Measurements from ENCODE around the gene USP3. TPM values are rescaled to one million over a fixed set of nuclear protein-coding genes. Genes with fewer than 3 reads are reported as not detected.
A peak's percentile ranks its signal among the peaks of the same experiment; 100 is the strongest.

Gene USP3
- total and polyA plus RNA-seq, 2 experiments from 2014 or later, result 15.4 to 21.0 TPM

GRCh38 chr15:63582718-63583426, 78.5 kb downstream of the USP3 start:
- in situ Hi-C loops (cut with MboI), result no loop called here

GRCh38 chr15:63586790-63587189, 82.4 kb downstream of the USP3 start:
- in situ Hi-C loops (cut with MboI), result no loop called here
- H3K9ac ChIP-seq, result no peak overlapping the region
- H3K4me2 ChIP-seq (ENCODE audit: unreplicated experiment), result no peak overlapping the region
- H3K27ac ChIP-seq, result no peak overlapping the region
- TF ChIP-seq EZH2phosphoT487 (IDR thresholded peaks at IDR 0.05; ENCODE audit: insufficient read depth, low read depth) (no peak), EZH2 (IDR thresholded peaks at IDR 0.05; ENCODE audit: insufficient read depth, poor library complexity, severe bottlenecking) (no peak)
- no peaks in the 10 kb centered on the region for H3K79me2 ChIP-seq (ENCODE audit: insufficient read depth)
- H3K9me3 ChIP-seq (ENCODE audit: low read depth), result no peaks in the 10 kb centered on the region
- H4K20me1 ChIP-seq (ENCODE audit: insufficient read depth), result no peaks in the 10 kb centered on the region
- peaks cover 19% of the 10 kb centered on the region for H3K4me1 ChIP-seq (ENCODE audit: insufficient read depth)
- H3K4me3 ChIP-seq, result no peak overlapping the region
- WGBS, 2 experiments (ENCODE audit: low coverage in 1 of 2, low lambda C conversion rate in 2 of 2, missing lambda C conversion rate in 2 of 2), result 99 to 100% methylated on average over 5 of the region's 5 CpGs
- peaks cover 30% of the 10 kb centered on the region for H3F3A ChIP-seq (ENCODE audit: insufficient read depth)
- peaks cover 38% of the 10 kb centered on the region for H3K36me3 ChIP-seq (ENCODE audit: low read depth)
- no peaks in the 10 kb centered on the region for H3K9me2 ChIP-seq (ENCODE audit: insufficient read depth)
- H2AFZ ChIP-seq, result no peak overlapping the region
- no peaks in the 10 kb centered on the region for H3K27me3 ChIP-seq (replicated peaks; ENCODE audit: insufficient read depth)
- no peak for DNase-seq

More at GRCh38 chr15:63582718-63583426, 78.5 kb downstream of the USP3 start:
- TF ChIP-seq EZH2phosphoT487 (IDR thresholded peaks at IDR 0.05; ENCODE audit: insufficient read depth, low read depth) (no peak), EZH2 (IDR thresholded peaks at IDR 0.05; ENCODE audit: insufficient read depth, poor library complexity, severe bottlenecking) (no peak)
- Histone ChIP-seq H3K9ac (peak overlapping the region; percentile 38; the same call in 1 of the 2 replicates), H3F3A (ENCODE audit: insufficient read depth) (peaks cover 24% of the 10 kb centered on the region), H3K4me1 (ENCODE audit: insufficient read depth) (peaks cover 18% of the 10 kb centered on the region), H3K79me2 (ENCODE audit: insufficient read depth) (no peaks in the 10 kb centered on the region), H3K4me2 (ENCODE audit: unreplicated experiment) (peak overlapping the region; percentile 19), H3K9me3 (ENCODE audit: low read depth) (no peaks in the 10 kb centered on the region), H3K9me2 (ENCODE audit: insufficient read depth) (no peaks in the 10 kb centered on the region), H3K27me3 (replicated peaks; ENCODE audit: insufficient read depth) (no peaks in the 10 kb centered on the region), H4K20me1 (ENCODE audit: insufficient read depth) (no peaks in the 10 kb centered on the region), H3K36me3 (ENCODE audit: low read depth) (0 out of 2 replicates have a peak, but pooled peaks cover 6% of the 10 kb centered on the region), H3K4me3 (no peak overlapping the region), H3K27ac (peak overlapping the region; percentile 59), H2AFZ (no peak overlapping the region)
- 52% methylated on average over 2 of the region's 2 CpGs for WGBS, 2 experiments (ENCODE audit: low coverage in 1 of 2, low lambda C conversion rate in 2 of 2, missing lambda C conversion rate in 2 of 2)
- peak; percentile 92 for DNase-seq

DNA sequence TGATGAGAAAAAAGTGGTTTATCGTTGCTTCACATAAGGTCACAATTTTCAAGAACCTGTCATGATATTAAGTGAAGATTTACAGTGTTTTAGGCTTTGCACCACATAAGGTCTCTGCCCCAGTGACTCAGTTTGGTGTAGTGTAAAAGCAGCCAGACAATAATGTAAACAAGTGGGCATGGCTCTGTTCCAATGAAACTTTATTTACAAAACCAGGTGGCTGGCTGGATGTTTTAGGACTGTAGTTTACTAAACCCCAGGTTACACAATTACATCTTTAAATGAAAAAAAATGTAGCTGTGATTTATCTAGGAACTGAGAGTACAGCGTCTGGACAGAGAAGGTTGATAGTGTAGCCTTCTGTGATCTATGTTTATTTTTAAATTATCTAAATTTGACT, 83.1 kb downstream of the USP3 start:
- peaks cover 23% of the 10 kb centered on the region for H3F3A ChIP-seq (ENCODE audit: insufficient read depth)
- H3K9me2 ChIP-seq (ENCODE audit: insufficient read depth), result no peaks in the 10 kb centered on the region
- H4K20me1 ChIP-seq (ENCODE audit: insufficient read depth), result no peaks in the 10 kb centered on the region
- DNase-seq, result peak; percentile 34
- H3K4me2 ChIP-seq (ENCODE audit: unreplicated experiment), result no peak overlapping the region
- H3K27ac ChIP-seq, result no peak overlapping the region
- no peak overlapping the region for H2AFZ ChIP-seq
- no peak overlapping the region for H3K4me3 ChIP-seq
- no peaks in the 10 kb centered on the region for H3K27me3 ChIP-seq (replicated peaks; ENCODE audit: insufficient read depth)
- H3K4me1 ChIP-seq (ENCODE audit: insufficient read depth), result peaks cover 18% of the 10 kb centered on the region
- 50 to 51% methylated on average over 2 of the region's 2 CpGs for WGBS, 2 experiments (ENCODE audit: low coverage in 1 of 2, low lambda C conversion rate in 2 of 2, missing lambda C conversion rate in 2 of 2)
- peaks cover 38% of the 10 kb centered on the region for H3K36me3 ChIP-seq (ENCODE audit: low read depth)
- TF ChIP-seq EZH2 (IDR thresholded peaks at IDR 0.05; ENCODE audit: insufficient read depth, poor library complexity, severe bottlenecking) (no peak), EZH2phosphoT487 (IDR thresholded peaks at IDR 0.05; ENCODE audit: insufficient read depth, low read depth) (no peak)
- H3K79me2 ChIP-seq (ENCODE audit: insufficient read depth), result no peaks in the 10 kb centered on the region
- in situ Hi-C loops (cut with MboI), result no loop called here
- H3K9me3 ChIP-seq (ENCODE audit: low read depth), result no peaks in the 10 kb centered on the region
- no peak overlapping the region for H3K9ac ChIP-seq

- TF ChIP-seq EZH2 (IDR thresholded peaks at IDR 0.05; ENCODE audit: insufficient read depth, poor library complexity, severe bottlenecking), result no peak
- no peak for TF ChIP-seq EZH2phosphoT487 (IDR thresholded peaks at IDR 0.05; ENCODE audit: insufficient read depth, low read depth)
- no peak for DNase-seq
- WGBS, 2 experiments (ENCODE audit: low coverage in 1 of 2, low lambda C conversion rate in 2 of 2, missing lambda C conversion rate in 2 of 2), result 93 to 97% methylated on average over 6 of the region's 6 CpGs
- H3K27ac ChIP-seq, result no peak overlapping the region
- H3K9me3 ChIP-seq (ENCODE audit: low read depth), result no peaks in the 10 kb centered on the region
- in situ Hi-C loops (cut with MboI), result no loop called here
- H4K20me1 ChIP-seq (ENCODE audit: insufficient read depth), result no peaks in the 10 kb centered on the region
- no peaks in the 10 kb centered on the region for H3K9me2 ChIP-seq (ENCODE audit: insufficient read depth)
- H3K4me3 ChIP-seq, result no peak overlapping the region
- H3F3A ChIP-seq (ENCODE audit: insufficient read depth), result peaks cover 12% of the 10 kb centered on the region
- H2AFZ ChIP-seq, result no peak overlapping the region
- no peak overlapping the region for H3K4me2 ChIP-seq (ENCODE audit: unreplicated experiment)
- peaks cover 38% of the 10 kb centered on the region for H3K36me3 ChIP-seq (ENCODE audit: low read depth)
- H3K4me1 ChIP-seq (ENCODE audit: insufficient read depth), result 0 out of 2 replicates have a peak, but pooled peaks cover 7% of the 10 kb centered on the region
- no peaks in the 10 kb centered on the region for H3K27me3 ChIP-seq (replicated peaks; ENCODE audit: insufficient read depth)
- H3K79me2 ChIP-seq (ENCODE audit: insufficient read depth), result no peaks in the 10 kb centered on the region
- no peak overlapping the region for H3K9ac ChIP-seq
Observed at GRCh38 chr15:63588826-63589225, 84.4 kb downstream of the USP3 start.

Data from GM23248 (cell line).